ENCODE results near the gene HRH1. TPM values are rescaled to one million over a fixed set of nuclear protein-coding genes. Genes with fewer than 3 reads are reported as not detected.
"Not testable (repeated sequence)": the region's sequence is repeated elsewhere in the genome, so short reads cannot be mapped to it uniquely, and the experiment has no call there.

Gene HRH1
- total RNA-seq, 2 donors from 2014 or later: 7.2 to 20.4 TPM

GRCh38 chr3:11250902-11251806 is 96.9 kb downstream of the HRH1 start:
- no peaks in the 10 kb centered on the region for H3K36me3 ChIP-seq
- H3K27ac ChIP-seq: peak overlapping the region; percentile 66
- H3K4me3 ChIP-seq: no peak overlapping the region
- TF ChIP-seq CTCF (IDR thresholded peaks at IDR 0.05): no peak
- H3K9me3 ChIP-seq: no peaks in the 10 kb centered on the region
- H3K4me1 ChIP-seq: no peaks in the 10 kb centered on the region
- intact Hi-C loops (cut with DNase I): no loop called here
- H3K9ac ChIP-seq (ENCODE audit: low read depth in 2 of 2, low read length in 2 of 2): no peak overlapping the region
- no peaks in the 10 kb centered on the region for H3K27me3 ChIP-seq
- DNase-seq: no peak

- Histone ChIP-seq H3K9ac (ENCODE audit: low read depth in 2 of 2, low read length in 2 of 2) (no peak overlapping the region), H3K27ac (peak overlapping the region; percentile 66), H3K36me3 (no peaks in the 10 kb centered on the region), H3K4me1 (no peaks in the 10 kb centered on the region), H3K27me3 (no peaks in the 10 kb centered on the region), H3K9me3 (no peaks in the 10 kb centered on the region), H3K4me3 (no peak overlapping the region)
- intact Hi-C loops (cut with DNase I): no loop called here
- TF ChIP-seq CTCF (IDR thresholded peaks at IDR 0.05): no peak
- no peak for DNase-seq
Measured at GRCh38 chr3:11251807-11252176, 97.5 kb downstream of the HRH1 start.

- intact Hi-C loops (cut with DNase I): no loop called here
- Histone ChIP-seq H3K36me3 (no peaks in the 10 kb centered on the region), H3K27ac (no peak overlapping the region), H3K4me3 (no peak overlapping the region), H3K9me3 (no peaks in the 10 kb centered on the region), H3K4me1 (no peaks in the 10 kb centered on the region), H3K9ac (ENCODE audit: low read depth in 2 of 2, low read length in 2 of 2) (no peak overlapping the region), H3K27me3 (no peaks in the 10 kb centered on the region)
- TF ChIP-seq CTCF (IDR thresholded peaks at IDR 0.05): no peak
- DNase-seq: no peak
Measured at GRCh38 chr3:11254876-11255275, 100.6 kb downstream of the HRH1 start.

- intact Hi-C loops (cut with DNase I); H3K9ac ChIP-seq (ENCODE audit: low read depth in 2 of 2, low read length in 2 of 2); H3K27ac ChIP-seq; H3K4me3 ChIP-seq; H3K27me3 ChIP-seq; H3K36me3 ChIP-seq; H3K4me1 ChIP-seq; H3K9me3 ChIP-seq; DNase-seq: not testable (repeated sequence)
Measured at GRCh38 chr3:11255537-11255936, 101.2 kb downstream of the HRH1 start.

- H3K27me3 ChIP-seq: no peaks in the 10 kb centered on the region
- TF ChIP-seq CTCF (IDR thresholded peaks at IDR 0.05): no peak
- no peak overlapping the region for H3K27ac ChIP-seq
- no peaks in the 10 kb centered on the region for H3K9me3 ChIP-seq
- H3K9ac ChIP-seq (ENCODE audit: low read depth in 2 of 2, low read length in 2 of 2): no peak overlapping the region
- intact Hi-C loops (cut with DNase I): no loop called here
- H3K36me3 ChIP-seq: no peaks in the 10 kb centered on the region
- no peak overlapping the region for H3K4me3 ChIP-seq
- no peaks in the 10 kb centered on the region for H3K4me1 ChIP-seq
- no peak for DNase-seq
Measured at GRCh38 chr3:11258958-11259357, 104.7 kb downstream of the HRH1 start.

GRCh38 chr3:11260460-11260859 is 106.2 kb downstream of the HRH1 start:
- no peak overlapping the region for H3K27ac ChIP-seq
- intact Hi-C loops (cut with DNase I): no loop called here
- no peak overlapping the region for H3K4me3 ChIP-seq
- no peak for TF ChIP-seq CTCF (IDR thresholded peaks at IDR 0.05)
- no peak overlapping the region for H3K9ac ChIP-seq (ENCODE audit: low read depth in 2 of 2, low read length in 2 of 2)
- H3K4me1 ChIP-seq: no peaks in the 10 kb centered on the region
- no peaks in the 10 kb centered on the region for H3K9me3 ChIP-seq
- no peaks in the 10 kb centered on the region for H3K27me3 ChIP-seq
- no peaks in the 10 kb centered on the region for H3K36me3 ChIP-seq
- DNase-seq: no peak
